ENCODE results near the gene BSDC1.

The BSDC1 gene

DNA sequence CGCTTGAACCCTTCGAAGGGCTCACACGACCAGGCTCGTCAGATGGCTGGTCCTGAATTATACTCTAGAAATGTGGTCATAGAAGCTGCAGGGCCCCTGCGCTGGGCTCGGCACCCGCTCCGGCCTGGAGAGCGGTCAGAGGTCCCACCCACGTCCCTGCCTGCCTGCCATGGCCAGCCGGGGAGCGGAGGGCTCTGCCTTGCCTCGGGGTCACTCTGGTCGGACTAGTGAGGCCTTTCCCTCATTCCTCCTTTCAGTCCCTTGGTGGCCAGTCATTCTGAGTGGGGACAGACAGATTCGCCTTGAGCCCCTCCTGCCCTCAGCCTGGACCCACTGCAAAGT, 57.7 kb downstream of the BSDC1 start:
- no peak for DNase-seq (ENCODE audit: low spot score)

DNA sequence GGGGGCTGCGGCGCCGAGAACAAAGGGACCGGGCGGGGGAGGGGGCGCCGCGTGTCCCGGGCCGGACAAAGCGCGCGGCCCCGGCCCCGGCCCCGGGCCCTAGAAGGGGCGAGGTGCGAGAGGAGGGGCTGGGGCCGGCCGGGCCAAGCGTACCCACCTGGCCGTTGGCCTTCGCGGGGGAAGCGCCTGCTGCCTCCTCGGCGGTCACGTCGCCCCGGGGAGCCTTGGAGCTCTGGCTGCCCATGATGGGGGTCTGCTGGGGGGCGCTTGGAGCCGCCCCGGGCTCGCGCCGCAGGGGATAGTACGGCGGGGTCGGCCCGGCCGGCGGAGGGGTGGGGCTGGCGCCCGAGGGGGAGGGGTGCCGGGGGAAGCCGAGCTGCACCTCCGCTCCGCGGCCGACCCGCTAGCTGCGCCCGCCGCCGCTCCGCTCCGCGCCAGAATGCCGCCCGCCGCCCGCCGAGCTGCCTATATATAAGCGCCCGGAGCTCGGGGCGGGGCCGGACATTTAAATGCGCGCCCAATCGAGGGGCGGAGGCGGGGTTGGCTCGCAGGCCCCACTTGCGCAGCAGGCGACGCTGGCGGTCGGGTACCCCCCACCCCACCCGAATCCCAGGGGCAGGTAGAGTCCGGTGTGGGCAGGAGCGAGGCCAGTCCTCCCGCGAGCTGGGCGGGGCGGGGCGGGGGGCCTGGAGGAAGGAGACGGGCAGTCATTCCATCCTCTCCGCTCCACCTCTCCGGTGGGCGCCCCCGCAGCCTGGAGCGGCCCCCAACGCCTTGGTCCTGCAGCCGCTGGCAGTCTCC, 58.3 kb downstream of the BSDC1 start, which contains the start of gene MARCKSL1:
MARCKSL1 (minus strand) TSS at position 444 of the 801 bp plus-strand sequence; CDS start at position 244, 200 bp downstream.
- peak; percentile 92 for DNase-seq (ENCODE audit: low spot score)

GRCh38 chr1:32335535-32335789, 58.8 kb downstream of the BSDC1 start:
- no peak for DNase-seq (ENCODE audit: low spot score)

- no peak for DNase-seq (ENCODE audit: low spot score)
Measured at GRCh38 chr1:32334864-32335534, 59.2 kb downstream of the BSDC1 start.

DNA sequence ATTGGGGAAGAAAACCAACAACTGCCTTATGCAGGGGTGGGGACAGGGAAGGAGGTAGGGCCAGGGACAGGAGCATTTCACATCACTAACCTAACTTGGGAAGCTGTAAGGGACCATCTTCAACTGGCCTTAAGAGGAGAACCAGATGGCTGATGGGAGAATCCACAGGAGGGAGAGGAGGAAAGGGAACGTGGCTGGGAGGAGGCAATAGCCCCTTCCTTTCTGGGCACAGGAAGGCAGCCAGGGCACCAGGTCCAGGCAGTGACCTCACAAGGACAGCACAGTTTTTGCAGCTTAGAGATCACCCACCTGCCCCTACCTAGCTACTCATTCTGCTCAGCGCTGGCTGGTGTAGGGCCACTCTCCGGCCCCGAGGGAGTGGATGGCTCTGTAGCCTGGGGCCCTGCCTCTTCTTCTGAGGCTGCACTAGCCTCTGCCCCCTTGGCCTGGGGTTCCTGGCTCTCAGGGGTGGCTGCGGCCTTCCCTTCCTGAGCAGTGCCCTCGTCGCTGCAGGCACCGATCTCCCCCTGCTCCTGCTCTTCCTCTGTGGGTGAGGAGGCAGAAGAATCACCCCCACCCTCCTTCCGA, 59.9 kb downstream of the BSDC1 start:
- no peak for DNase-seq (ENCODE audit: low spot score)

DNA sequence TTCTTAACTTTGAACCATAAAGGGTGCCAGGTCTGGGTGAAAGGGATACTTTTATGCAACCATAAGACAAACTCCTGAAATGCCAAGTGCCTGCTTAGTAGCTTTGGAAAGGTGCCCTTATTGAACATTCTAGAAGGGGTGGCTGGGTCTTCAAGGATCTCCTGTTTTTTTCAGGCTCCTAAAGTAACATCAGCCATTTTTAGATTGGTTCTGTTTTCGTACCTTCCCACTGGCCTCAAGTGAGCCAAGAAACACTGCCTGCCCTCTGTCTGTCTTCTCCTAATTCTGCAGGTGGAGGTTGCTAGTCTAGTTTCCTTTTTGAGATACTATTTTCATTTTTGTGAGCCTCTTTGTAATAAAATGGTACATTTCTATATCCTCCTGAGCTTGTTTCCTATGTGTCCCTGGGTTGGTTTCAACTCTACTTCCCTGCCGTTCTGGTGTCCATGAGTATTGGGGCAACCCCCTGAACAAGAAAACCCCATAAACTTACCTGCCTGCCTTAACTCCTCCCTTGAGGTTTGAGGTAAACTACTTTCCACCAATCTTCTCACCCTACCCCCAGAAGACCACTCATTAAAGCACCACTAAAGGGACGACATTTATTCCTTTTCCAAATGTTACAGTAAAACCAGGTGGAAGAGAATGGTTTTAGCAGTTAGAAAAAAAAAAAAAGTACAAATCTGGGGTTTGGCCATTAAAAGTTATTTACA, 60.8 kb downstream of the BSDC1 start:
- no peak for DNase-seq (ENCODE audit: low spot score)

GRCh38 chr1:32332290-32333079, 61.8 kb downstream of the BSDC1 start:
- no peak for DNase-seq (ENCODE audit: low spot score)

DNA sequence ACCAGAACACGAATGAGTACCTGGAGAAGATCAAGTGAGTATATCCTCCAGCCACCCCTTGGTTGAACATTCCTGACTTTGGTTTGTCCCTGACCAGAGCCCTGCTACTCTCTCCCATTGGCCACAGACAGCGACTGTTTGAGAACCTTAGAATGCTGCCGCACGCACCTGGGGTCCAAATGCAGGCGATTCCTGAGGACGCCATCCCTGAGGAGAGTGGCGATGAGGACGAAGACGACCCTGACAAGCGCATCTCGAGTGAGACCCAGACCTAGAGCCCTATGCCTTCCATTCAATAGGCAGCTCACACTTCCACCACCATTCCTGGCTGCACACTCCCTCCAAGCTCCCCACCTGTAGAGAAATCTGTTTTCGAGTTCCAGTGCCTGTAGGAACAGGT, 62.7 kb downstream of the BSDC1 start:
- no peak for DNase-seq (ENCODE audit: low spot score)

DNA sequence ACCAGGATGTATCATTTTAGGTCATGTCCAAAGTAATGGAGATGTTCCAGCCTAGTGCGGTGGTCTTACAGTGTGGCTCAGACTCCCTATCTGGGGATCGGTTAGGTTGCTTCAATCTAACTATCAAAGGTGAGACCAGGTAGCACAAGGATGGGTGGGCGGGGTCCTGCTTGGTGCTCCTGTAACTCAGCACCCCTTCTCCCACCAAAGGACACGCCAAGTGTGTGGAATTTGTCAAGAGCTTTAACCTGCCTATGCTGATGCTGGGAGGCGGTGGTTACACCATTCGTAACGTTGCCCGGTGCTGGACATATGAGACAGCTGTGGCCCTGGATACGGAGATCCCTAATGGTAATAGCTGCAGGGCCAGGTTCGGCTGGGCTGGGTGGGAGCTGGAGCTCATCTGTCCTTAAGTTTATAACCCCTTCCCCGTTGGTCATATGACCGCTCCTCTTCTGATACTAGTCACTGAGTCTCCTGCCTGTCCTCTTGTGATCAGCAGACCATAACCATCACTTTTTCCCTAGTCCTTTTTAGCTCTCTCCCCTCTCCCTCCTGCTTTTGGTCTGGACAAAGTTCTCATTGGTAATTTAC, 63.6 kb downstream of the BSDC1 start:
- no peak for DNase-seq (ENCODE audit: low spot score)

- no peak for DNase-seq (ENCODE audit: low spot score)
Measured at GRCh38 chr1:32329931-32330466, 64.2 kb downstream of the BSDC1 start.

GRCh38 chr1:32327204-32327603, 67.0 kb downstream of the BSDC1 start:
- no peak for DNase-seq (ENCODE audit: low spot score)

DNA sequence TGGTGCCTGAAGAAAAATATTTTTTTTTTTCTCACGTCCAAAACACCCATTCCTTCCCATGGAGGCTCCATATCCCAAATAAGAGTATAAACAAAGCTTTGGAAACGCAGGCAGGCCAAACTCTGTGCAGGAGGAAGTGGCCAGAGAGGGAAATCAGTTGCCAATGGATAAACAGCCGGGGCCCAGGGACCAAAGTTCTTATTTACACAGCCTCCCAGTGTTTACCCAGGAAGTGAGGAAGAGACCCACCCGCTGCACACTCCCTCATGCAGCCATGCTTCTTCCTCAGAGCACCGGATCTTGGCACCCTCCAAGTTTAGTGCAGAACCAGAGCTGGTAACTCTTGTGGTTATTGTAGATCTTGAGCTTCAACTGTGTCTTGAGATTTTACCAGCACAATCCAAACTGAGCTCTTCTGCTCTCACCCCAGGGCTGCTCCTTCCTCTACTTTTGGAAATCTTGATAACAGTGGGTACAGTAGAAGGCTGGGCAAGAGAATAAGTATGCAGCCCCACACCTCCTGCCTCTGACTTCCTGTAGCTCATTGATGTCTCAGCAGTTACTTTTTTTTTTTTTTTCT, 72.4 kb downstream of the BSDC1 start:
- no peak for DNase-seq (ENCODE audit: low spot score)

DNA sequence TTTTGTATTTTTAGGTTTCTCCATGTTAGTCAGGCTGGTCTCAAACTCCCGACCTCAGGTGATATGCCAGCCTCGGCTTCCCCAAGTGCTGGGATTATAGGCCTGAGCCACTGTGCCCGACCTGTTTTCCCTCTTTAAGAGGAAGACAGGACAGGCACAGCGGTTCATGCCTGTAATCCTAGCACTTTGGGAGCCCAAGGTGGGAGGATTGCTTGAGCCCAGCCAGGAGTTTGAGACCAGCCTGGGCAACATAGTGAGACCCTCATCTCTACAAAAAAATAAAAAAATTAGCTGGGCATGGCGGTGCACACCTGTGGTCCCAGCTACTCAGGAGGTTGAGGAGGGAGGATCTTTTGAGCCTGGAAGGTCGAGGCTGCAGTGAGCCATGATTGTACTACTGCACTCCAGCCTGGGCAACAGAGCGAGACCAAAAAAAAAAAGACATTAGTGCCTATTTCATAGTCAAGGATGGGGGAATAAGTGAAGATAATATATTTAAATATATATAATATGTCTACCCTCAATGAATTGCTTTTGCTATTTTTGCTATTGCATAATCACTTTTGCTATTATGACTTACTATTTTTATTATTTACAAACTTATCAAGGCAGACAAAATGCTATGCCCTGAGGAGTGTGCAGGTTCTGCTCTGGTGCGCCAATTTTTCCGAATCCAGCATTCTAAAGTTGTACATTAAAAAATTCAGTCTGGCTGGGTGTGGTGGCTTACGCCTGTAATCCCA, 75.9 kb downstream of the BSDC1 start:
- DNase-seq (ENCODE audit: low spot score): no peak

- DNase-seq (ENCODE audit: low spot score): no peak
Measured at GRCh38 chr1:32316903-32317277, 77.4 kb downstream of the BSDC1 start.
